A673 (cell line): ENCODE measurements around the gene CYB5RL.

Experiments
- CTCF ChIP-seq: fragments of 300-800, 200-600 bp; sonication (generic); conservative IDR thresholded peaks from 2 replicates; pipeline ENCODE4 v1.5.1; 2017; ENCODE audit warnings: low read depth, mild to moderate bottlenecking, antibody characterized with exemption, low read length, moderate library complexity, mixed read lengths
- EZH2 ChIP-seq: fragments of 200-600 bp; sonication (generic); IDR thresholded peaks from 2 replicates; pipeline ENCODE4 v1.6.1; 2017; ENCODE audit warnings: borderline replicate concordance, low read depth, mild to moderate bottlenecking, mixed read lengths, antibody characterized with exemption, low read length; ENCODE audit not compliant: poor library complexity, severe bottlenecking

GRCh38 chr1:54158071-54158470 is 41.8 kb downstream of the CYB5RL start:
- TF ChIP-seq CTCF (no peak), EZH2 (no peak)
